HG02759 (cell line): Measurements from ENCODE around the gene SOD3.

Experiments used
- ATAC-seq: cut with Tn5 transposase; IDR thresholded peaks from one replicate; pipeline ENCODE4 v1.9.1; 2021; ENCODE audit warnings: mild to moderate bottlenecking, moderate library complexity; ENCODE audit not compliant: unreplicated experiment

SOD3 gene

GRCh38 chr4:24774452-24774851 lies 20.9 kb upstream of the SOD3 start:
- no peak for ATAC-seq

- ATAC-seq = no peak
These were observed 20.3 kb upstream of the SOD3 start for GRCh38 chr4:24775032-24775605.

- no peak for ATAC-seq
These were observed 19.6 kb upstream of the SOD3 start for GRCh38 chr4:24775750-24776149.

GRCh38 chr4:24777536-24778463 lies 17.6 kb upstream of the SOD3 start:
- ATAC-seq = no peak

GRCh38 chr4:24778464-24779225 lies 16.7 kb upstream of the SOD3 start:
- ATAC-seq = no peak

- no peak for ATAC-seq
These were observed 14.4 kb upstream of the SOD3 start for GRCh38 chr4:24780936-24781495.

- ATAC-seq = no peak
These were observed 13.2 kb upstream of the SOD3 start for GRCh38 chr4:24781999-24782745.

- no peak for ATAC-seq
These were observed 11.9 kb upstream of the SOD3 start for GRCh38 chr4:24783506-24783905.

- ATAC-seq = no peak
These were observed 4.3 kb upstream of the SOD3 start for GRCh38 chr4:24791043-24791442.

GRCh38 chr4:24792552-24792951 lies 2.8 kb upstream of the SOD3 start:
- no peak for ATAC-seq

GRCh38 chr4:24793219-24794005 lies 2.0 kb upstream of the SOD3 start:
- no peak for ATAC-seq

GRCh38 chr4:24794051-24794450 lies 1.3 kb upstream of the SOD3 start:
- ATAC-seq = no peak

- no peak for ATAC-seq
These were observed 893 bp upstream of the SOD3 start for GRCh38 chr4:24794480-24794879.

GRCh38 chr4:24795666-24796381 lies 451 bp downstream of the SOD3 start:
- ATAC-seq = no peak

- no peak for ATAC-seq
These were observed 1.2 kb downstream of the SOD3 start for GRCh38 chr4:24796620-24797019.

GRCh38 chr4:24798036-24798610 lies 2.8 kb downstream of the SOD3 start:
- ATAC-seq = no peak

GRCh38 chr4:24799196-24799543 lies 3.8 kb downstream of the SOD3 start:
- ATAC-seq = no peak

- ATAC-seq = no peak
These were observed 4.4 kb downstream of the SOD3 start for GRCh38 chr4:24799544-24800324.
